CD4-positive, alpha-beta T cell (primary cell): Measurements from ENCODE around the gene ECT2L. TPM values are rescaled to one million over a fixed set of nuclear protein-coding genes. Genes with fewer than 3 reads are reported as not detected.

Source experiments
- ATAC-seq: fragments of 200-7000 bp; cut with Tn5 transposase; one replicate; pipeline ENCODE4 v1.10.0; 2022; ENCODE audit warnings: mild to moderate bottlenecking; ENCODE audit not compliant: poor library complexity
- CTCF ChIA-PET: fragments of 350-600 bp; sonication (Branson Sonifier 250); formaldehyde crosslinking; loops from one replicate; lab custom pipeline; 2021; ENCODE audit warnings: antibody characterized with exemption, inconsistent platforms; lab: Charles Lee
- POLR2A ChIA-PET: fragments of 350-600 bp; sonication (Branson Sonifier 250); formaldehyde crosslinking; loops from one replicate; lab custom pipeline; 2021; ENCODE audit warnings: antibody characterized with exemption, inconsistent platforms; lab: Charles Lee
- DNase-seq, 14 experiments: peaks; one replicate each; pipeline ENCODE4 v3.0.0-alpha.2; 2013 to 2020; ENCODE audit warnings: mixed read lengths in 2 of 14
- H3K27ac ChIP-seq, 2 donors: one replicate each; pipeline versions ENCODE4 v1.5.1 to v1.7.0; 2013; ENCODE audit warnings: low read length in 2 of 2, low read depth in 1 of 2, mild to moderate bottlenecking in 1 of 2
- H3K27me3 ChIP-seq, 2 experiments: 1 replicate in 1 of 2; 2 replicates in 1 of 2; pipeline versions ENCODE4 v1.6.1 to v1.7.0; 2013; ENCODE audit warnings: low read length in 2 of 2, control low read depth in 1 of 2, mild to moderate bottlenecking in 1 of 2, moderate library complexity in 1 of 2; ENCODE audit not compliant: insufficient read depth in 2 of 2, control insufficient read depth in 1 of 2
- H3K36me3 ChIP-seq: one replicate; pipeline ENCODE4 v1.6.1; 2013; ENCODE audit warnings: low read length, control low read depth; ENCODE audit not compliant: insufficient read depth
- H3K4me1 ChIP-seq: one replicate; pipeline ENCODE4 v1.6.1; 2013; ENCODE audit warnings: low read length, control low read depth; ENCODE audit not compliant: insufficient read depth
- H3K4me3 ChIP-seq: one replicate; pipeline ENCODE4 v1.5.1; 2013; ENCODE audit warnings: mild to moderate bottlenecking, low read length, moderate library complexity
- H3K9me3 ChIP-seq, 2 experiments: 1 replicate in 1 of 2; 2 replicates in 1 of 2; pipeline versions ENCODE4 v1.6.1 to v1.7.0; 2013; ENCODE audit warnings: low read length in 2 of 2, mild to moderate bottlenecking in 2 of 2, control low read depth in 1 of 2, moderate library complexity in 1 of 2; ENCODE audit not compliant: control insufficient read depth in 1 of 2, insufficient read depth in 1 of 2
- H3K27ac Mint-ChIP-seq: one replicate; pipeline ENCODE4 v1.8.0; 2020; ENCODE audit warnings: mixed read lengths
- H3K27me3 Mint-ChIP-seq: one replicate; pipeline ENCODE4 v1.8.0; 2021; ENCODE audit warnings: mixed read lengths
- H3K36me3 Mint-ChIP-seq: one replicate; pipeline ENCODE4 v1.8.0; 2021; ENCODE audit warnings: low read depth, mixed read lengths
- H3K4me1 Mint-ChIP-seq: one replicate; pipeline ENCODE4 v1.8.0; 2021; ENCODE audit warnings: low read depth, mixed read lengths
- H3K4me3 Mint-ChIP-seq: one replicate; pipeline ENCODE4 v1.8.0; 2020; ENCODE audit warnings: mild to moderate bottlenecking, mixed read lengths
- H3K9me3 Mint-ChIP-seq: one replicate; pipeline ENCODE4 v1.8.0; 2020; ENCODE audit warnings: mixed read lengths
- intact Hi-C, 2 experiments: fragments of 100-400 bp; cut with DNase I in 1 of 2; cut with micrococcal nuclease in 1 of 2; formaldehyde crosslinking; loops; one replicate each; pipeline versions ENCODE4 v1.15.1 to v1.9.0; 2023 to 2025; cut with DNase I, micrococcal nuclease
- total RNA-seq, 174 experiments: library from RNA in 2 of 174; stranded (reverse) in 2 of 174; gene quantifications; one replicate each; pipeline ENCODE4 v1.2.3 and lab custom pipeline; 2021 to 2026
- TF ChIP-seq, protein P1 (sequence below): fragments of 200-600 bp; IDR thresholded peaks from one replicate; pipeline ENCODE4 v1.8.0; 2022; ENCODE audit warnings: antibody characterized with exemption, mild to moderate bottlenecking

ECT2L gene
- total RNA-seq, 2 experiments from 2014 or later: not detected

DNA sequence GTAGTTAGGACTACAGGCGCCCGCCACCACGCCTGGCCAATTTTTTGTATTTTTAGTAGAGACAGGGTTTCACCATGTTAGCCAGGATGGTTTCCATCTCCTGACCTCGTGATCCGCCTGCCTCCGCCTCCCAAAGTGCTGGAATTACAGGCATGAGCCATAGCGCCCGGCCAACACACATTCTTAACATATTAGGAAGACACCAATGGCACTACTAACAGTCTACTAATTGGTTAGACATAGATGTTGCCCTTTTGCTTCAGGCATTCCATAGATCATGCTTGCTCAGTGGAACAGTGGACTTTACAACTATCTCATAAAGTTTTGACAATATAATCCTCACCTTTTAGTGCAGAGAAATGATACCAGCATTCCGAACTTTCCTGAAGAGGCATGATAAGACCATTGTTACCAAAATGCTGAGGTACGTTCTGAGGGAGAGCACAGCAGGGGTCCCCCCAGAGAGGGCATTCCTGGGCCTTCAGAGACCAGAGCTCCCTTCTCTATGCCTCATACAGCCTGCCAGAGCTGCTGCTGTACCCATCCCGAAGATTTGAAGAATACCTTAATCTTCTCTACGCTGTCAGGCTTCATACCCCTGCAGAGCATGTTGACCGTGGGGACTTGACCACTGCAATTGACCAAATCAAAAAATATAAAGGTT, 89.4 kb downstream of the ECT2L start:
- no peaks in the 10 kb centered on the region for H3K4me1 ChIP-seq
- H3K27me3 Mint-ChIP-seq: no peaks in the 10 kb centered on the region
- H3K27ac ChIP-seq: no peak overlapping the region
- H3K4me3 ChIP-seq: no peak overlapping the region
- no peaks in the 10 kb centered on the region for H3K36me3 Mint-ChIP-seq
- ChIA-PET CTCF (no interaction called here), POLR2A (no interaction called here)
- TF ChIP-seq, protein P1, sequence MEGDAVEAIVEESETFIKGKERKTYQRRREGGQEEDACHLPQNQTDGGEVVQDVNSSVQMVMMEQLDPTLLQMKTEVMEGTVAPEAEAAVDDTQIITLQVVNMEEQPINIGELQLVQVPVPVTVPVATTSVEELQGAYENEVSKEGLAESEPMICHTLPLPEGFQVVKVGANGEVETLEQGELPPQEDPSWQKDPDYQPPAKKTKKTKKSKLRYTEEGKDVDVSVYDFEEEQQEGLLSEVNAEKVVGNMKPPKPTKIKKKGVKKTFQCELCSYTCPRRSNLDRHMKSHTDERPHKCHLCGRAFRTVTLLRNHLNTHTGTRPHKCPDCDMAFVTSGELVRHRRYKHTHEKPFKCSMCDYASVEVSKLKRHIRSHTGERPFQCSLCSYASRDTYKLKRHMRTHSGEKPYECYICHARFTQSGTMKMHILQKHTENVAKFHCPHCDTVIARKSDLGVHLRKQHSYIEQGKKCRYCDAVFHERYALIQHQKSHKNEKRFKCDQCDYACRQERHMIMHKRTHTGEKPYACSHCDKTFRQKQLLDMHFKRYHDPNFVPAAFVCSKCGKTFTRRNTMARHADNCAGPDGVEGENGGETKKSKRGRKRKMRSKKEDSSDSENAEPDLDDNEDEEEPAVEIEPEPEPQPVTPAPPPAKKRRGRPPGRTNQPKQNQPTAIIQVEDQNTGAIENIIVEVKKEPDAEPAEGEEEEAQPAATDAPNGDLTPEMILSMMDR: no peak
- H3K27me3 ChIP-seq: no peaks in the 10 kb centered on the region
- intact Hi-C loops: no loop called here
- H3K9me3 Mint-ChIP-seq: no peaks in the 10 kb centered on the region
- no peaks in the 10 kb centered on the region for H3K4me1 Mint-ChIP-seq
- H3K27ac Mint-ChIP-seq: no peak overlapping the region
- H3K36me3 ChIP-seq: no peaks in the 10 kb centered on the region
- DNase-seq (no peak), ATAC-seq (no peak)
- H3K9me3 ChIP-seq: no peaks in the 10 kb centered on the region
- no peak overlapping the region for H3K4me3 Mint-ChIP-seq

DNA sequence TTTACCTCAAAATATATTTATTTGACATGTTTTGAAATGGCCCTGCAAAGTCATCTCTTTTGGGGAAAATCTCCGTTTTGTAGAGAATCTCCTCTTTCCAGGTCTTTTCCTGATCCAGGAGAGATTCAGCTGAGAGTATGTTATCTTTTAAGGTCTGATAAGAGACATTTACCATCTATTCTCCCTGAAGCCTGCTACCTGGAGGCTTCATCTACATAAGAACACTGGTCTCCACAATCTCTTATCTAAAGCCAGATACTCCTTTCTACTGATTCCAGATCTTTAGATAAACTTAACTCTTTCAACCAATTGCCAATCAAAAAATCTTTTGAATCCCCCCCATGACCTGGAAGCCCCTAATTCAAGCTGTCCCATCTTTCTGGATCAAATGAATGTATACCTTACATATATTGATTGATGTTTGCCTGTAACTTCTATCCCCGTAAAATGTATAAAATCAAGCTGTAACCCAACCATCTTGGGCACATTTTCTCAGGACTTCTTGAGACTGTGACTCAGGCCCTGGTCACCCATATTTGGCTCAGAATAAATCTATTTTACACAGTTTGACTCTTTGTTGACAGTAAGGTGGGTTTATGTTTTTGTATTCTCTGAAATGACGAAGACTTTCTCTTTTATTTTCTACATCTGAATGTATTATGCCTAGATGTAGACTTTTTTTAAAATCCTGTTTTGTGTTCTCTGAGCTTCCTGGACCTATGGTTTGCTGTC, 95.5 kb downstream of the ECT2L start:
- CTCF ChIA-PET: no interaction called here
- no peaks in the 10 kb centered on the region for H3K36me3 Mint-ChIP-seq
- no peak overlapping the region for H3K4me3 Mint-ChIP-seq
- Histone ChIP-seq H3K27me3 (no peaks in the 10 kb centered on the region), H3K4me1 (no peaks in the 10 kb centered on the region), H3K36me3 (no peaks in the 10 kb centered on the region), H3K4me3 (no peak overlapping the region), H3K27ac (no peak overlapping the region), H3K9me3 (no peaks in the 10 kb centered on the region)
- no peak overlapping the region for H3K27ac Mint-ChIP-seq
- intact Hi-C loops: no loop called here
- no peaks in the 10 kb centered on the region for H3K27me3 Mint-ChIP-seq
- POLR2A ChIA-PET: no interaction called here
- ATAC-seq (no peak), DNase-seq (no peak)
- H3K4me1 Mint-ChIP-seq: no peaks in the 10 kb centered on the region
- TF ChIP-seq, protein P1: no peak
- H3K9me3 Mint-ChIP-seq: no peaks in the 10 kb centered on the region

DNA sequence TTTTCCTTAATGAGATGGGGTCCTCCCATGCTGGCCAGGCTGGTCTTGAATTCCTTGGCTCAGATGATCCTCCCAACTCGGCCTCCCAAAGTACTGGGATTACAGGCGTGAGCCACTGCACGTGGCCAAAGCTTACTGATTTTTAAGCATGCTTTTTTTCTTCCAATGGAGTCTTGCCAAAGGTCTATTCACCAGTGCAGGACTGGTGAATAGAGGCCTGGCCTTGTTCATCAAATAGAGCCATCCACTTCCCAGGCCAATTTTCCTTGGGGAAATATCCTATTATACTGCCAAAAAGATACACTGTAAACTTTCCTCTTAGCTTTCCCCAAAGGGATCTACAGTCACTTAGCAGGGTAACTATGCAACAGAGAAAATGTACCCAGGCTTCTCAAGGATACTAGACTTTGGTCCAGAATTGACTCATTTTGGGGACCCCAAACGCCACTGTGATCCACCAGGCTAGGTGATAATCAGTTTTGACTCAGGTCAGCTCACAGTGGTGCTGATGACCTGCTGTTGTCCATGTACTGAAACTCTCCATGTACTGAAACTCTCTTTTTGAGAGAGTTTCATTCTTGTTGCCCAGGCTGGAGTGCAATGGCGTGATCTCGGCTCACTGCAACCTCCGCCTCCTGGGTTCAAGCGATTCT, 100.3 kb downstream of the ECT2L start:
- no peaks in the 10 kb centered on the region for H3K27me3 Mint-ChIP-seq
- no peaks in the 10 kb centered on the region for H3K27me3 ChIP-seq
- no peak overlapping the region for H3K4me3 Mint-ChIP-seq
- H3K9me3 Mint-ChIP-seq: no peaks in the 10 kb centered on the region
- no peak overlapping the region for H3K4me3 ChIP-seq
- no peaks in the 10 kb centered on the region for H3K4me1 ChIP-seq
- peaks cover 30% of the 10 kb centered on the region for H3K36me3 Mint-ChIP-seq
- TF ChIP-seq, protein P1: no peak
- no peaks in the 10 kb centered on the region for H3K4me1 Mint-ChIP-seq
- ATAC-seq (no peak), DNase-seq (no peak)
- intact Hi-C loops: no loop called here
- H3K36me3 ChIP-seq: peaks cover 12% of the 10 kb centered on the region
- no peak overlapping the region for H3K27ac Mint-ChIP-seq
- H3K9me3 ChIP-seq: no peaks in the 10 kb centered on the region
- CTCF ChIA-PET: no interaction called here
- POLR2A ChIA-PET: no interaction called here
- no peak overlapping the region for H3K27ac ChIP-seq
